ENCODE data around the gene ARG2. TPM values are rescaled to one million over a fixed set of nuclear protein-coding genes. Genes with fewer than 3 reads are reported as not detected.

The ARG2 gene
- total and polyA plus RNA-seq, 9 of the 15 experiments (the other 6 are each of a cell fraction or from before 2014, with no cell fraction given), result 6.2 to 75.0 (median 17.8) TPM

- TF ChIP-seq IRF9 (tag; IDR thresholded peaks at IDR 0.05), result no peak
- no peak for TF ChIP-seq RREB1 (CRISPR knock-in tag; IDR thresholded peaks at IDR 0.05)
- TF ChIP-seq SMARCB1 (IDR thresholded peaks at IDR 0.05; ENCODE audit: insufficient read length, low read depth), result no peak
- TF ChIP-seq FOXK1 (CRISPR knock-in tag; IDR thresholded peaks at IDR 0.05; ENCODE audit: borderline replicate concordance), result no peak
- TF ChIP-seq FOXJ3 (CRISPR knock-in tag; IDR thresholded peaks at IDR 0.05), result no peak
- TF ChIP-seq ZNF696 (CRISPR knock-in tag; conservative IDR thresholded peaks at IDR 0.05), result no peak
- TF ChIP-seq JUN (IDR thresholded peaks at IDR 0.05; ENCODE audit: borderline replicate concordance, low read depth, low read length), result no peak
- TF ChIP-seq JUN (CRISPR knock-in tag; IDR thresholded peaks at IDR 0.05; ENCODE audit: borderline replicate concordance), result no peak
- TF ChIP-seq ATF2 (CRISPR knock-in tag; IDR thresholded peaks at IDR 0.05), result no peak
- no peak for TF ChIP-seq ZNF699 (CRISPR knock-in tag; IDR thresholded peaks at IDR 0.05; ENCODE audit: insufficient replicate concordance)
- no peak for TF ChIP-seq NR4A1 (CRISPR knock-in tag; IDR thresholded peaks at IDR 0.05)
- no peak for TF ChIP-seq NR4A1 (tag; IDR thresholded peaks at IDR 0.05)
- no peak for TF ChIP-seq PPARD (CRISPR knock-in tag; IDR thresholded peaks at IDR 0.05)
- no peak for TF ChIP-seq NR3C1 (CRISPR knock-in tag; IDR thresholded peaks at IDR 0.05)
- no peak for TF ChIP-seq MAFG (tag; conservative IDR thresholded peaks at IDR 0.05)
- TF ChIP-seq CCAR2 (IDR thresholded peaks at IDR 0.05; ENCODE audit: low read depth, low read length), result no peak
- no peak for TF ChIP-seq FIP1L1 (IDR thresholded peaks at IDR 0.05; ENCODE audit: low read depth, low read length, poor library complexity, severe bottlenecking)
- no peak for TF ChIP-seq ZNF324 (CRISPR knock-in tag; IDR thresholded peaks at IDR 0.05)
- no peak for TF ChIP-seq RBM17 (IDR thresholded peaks at IDR 0.05; ENCODE audit: borderline replicate concordance, low read depth, low read length)
- TF ChIP-seq GTF2B (IDR thresholded peaks at IDR 0.05; ENCODE audit: extremely low read depth, insufficient read length), result no peak
- no peak for TF ChIP-seq MEF2D (tag; conservative IDR thresholded peaks at IDR 0.05; ENCODE audit: low read depth)
- TF ChIP-seq ZNF134 (CRISPR knock-in tag; conservative IDR thresholded peaks at IDR 0.05), result no peak
Measured at GRCh38 chr14:67622675-67623074, 3.0 kb downstream of the ARG2 start (continued).
